IPS DF 19.7 (cell line): ENCODE results near the gene MYO7B.
"Not testable (repeated sequence)": the region's sequence is repeated elsewhere in the genome, so short reads cannot be mapped to it uniquely, and the experiment has no call there.

ENCODE experiments used
- DNase-seq: peaks from one replicate; pipeline ENCODE4 v3.0.0-alpha.2; 2013; ENCODE audit warnings: low read depth, low spot score

MYO7B gene

GRCh38 chr2:127523269-127523939 is 12.1 kb upstream of the MYO7B start:
- DNase-seq: no peak

- not testable (repeated sequence) for DNase-seq
These were observed 11.2 kb upstream of the MYO7B start for GRCh38 chr2:127524198-127524834.

GRCh38 chr2:127525691-127526131 is 9.8 kb upstream of the MYO7B start:
- no peak for DNase-seq

GRCh38 chr2:127526132-127527000 is 9.1 kb upstream of the MYO7B start, which contains the start of gene IWS1:
Gene IWS1 (minus strand): TSS chr2:127526489. CDS start chr2:127526208, 281 bp downstream.
- DNase-seq: peak; percentile 85

- no peak for DNase-seq
These were observed 8.3 kb upstream of the MYO7B start for GRCh38 chr2:127527001-127527804.

GRCh38 chr2:127528487-127528886 is 7.0 kb upstream of the MYO7B start:
- DNase-seq: no peak

- DNase-seq: not testable (repeated sequence)
These were observed 6.1 kb upstream of the MYO7B start for GRCh38 chr2:127529416-127529815.

GRCh38 chr2:127530245-127531140 is 5.0 kb upstream of the MYO7B start:
- no peak for DNase-seq

GRCh38 chr2:127531221-127531648 is 4.2 kb upstream of the MYO7B start:
- DNase-seq: no peak

GRCh38 chr2:127532296-127532695 is 3.2 kb upstream of the MYO7B start:
- no peak for DNase-seq

GRCh38 chr2:127535918-127536317 is 435 bp downstream of the MYO7B start:
- DNase-seq: no peak

GRCh38 chr2:127536707-127537541 is 1.4 kb downstream of the MYO7B start:
- no peak for DNase-seq

- DNase-seq: no peak
These were observed 2.2 kb downstream of the MYO7B start for GRCh38 chr2:127537644-127538043.

- DNase-seq: no peak
These were observed 6.3 kb downstream of the MYO7B start for GRCh38 chr2:127541809-127542208.

GRCh38 chr2:127542231-127542630 is 6.7 kb downstream of the MYO7B start:
- DNase-seq: no peak

- DNase-seq: not testable (repeated sequence)
These were observed 7.6 kb downstream of the MYO7B start for GRCh38 chr2:127543013-127543501.

GRCh38 chr2:127545189-127545588 is 9.7 kb downstream of the MYO7B start:
- no peak for DNase-seq

GRCh38 chr2:127545796-127546195 is 10.3 kb downstream of the MYO7B start:
- DNase-seq: no peak

GRCh38 chr2:127546797-127547196 is 11.3 kb downstream of the MYO7B start:
- DNase-seq: no peak
